GM13976 (cell line): ENCODE measurements around the gene LOXHD1.

Experiments
- DNase-seq: peaks from one replicate; pipeline ENCODE4 v3.0.0; 2012; ENCODE audit warnings: low spot score
- in situ Hi-C: fragments of 300-500 bp; cut with MboI; formaldehyde crosslinking; loops from one replicate; pipeline ENCODE4 v1.12.0; 2022; ENCODE audit warnings: low sequenced_read_pairs, mixed read lengths, inconsistent platforms; ENCODE audit not compliant: unreplicated experiment
- TF ChIP-seq, protein P1 (sequence below): IDR thresholded peaks from 2 replicates; pipeline ENCODE4 v1.5.1; 2012; ENCODE audit warnings: borderline replicate concordance, mild to moderate bottlenecking; ENCODE audit not compliant: insufficient read depth; ENCODE audit errors: extremely low read depth, missing control alignments, control extremely low read depth

Gene LOXHD1

DNA sequence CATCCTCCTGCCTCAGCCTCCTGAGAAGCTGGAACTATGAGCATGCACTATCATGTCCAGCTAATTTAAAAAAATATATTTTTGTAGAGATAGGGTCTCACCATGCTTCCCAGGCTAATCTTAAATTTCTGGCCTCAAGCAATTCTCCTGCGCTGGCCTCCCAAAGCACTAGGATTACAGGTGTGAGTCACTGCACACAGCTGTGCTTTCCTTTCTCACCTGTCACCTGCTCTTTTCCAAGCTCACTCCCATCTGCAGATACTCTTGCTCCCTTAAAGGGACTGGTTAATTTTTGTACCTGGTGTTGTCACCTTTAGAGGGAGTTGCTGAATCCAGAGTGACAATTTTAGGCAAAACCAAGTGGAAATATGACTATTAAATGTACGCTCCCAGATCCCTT is 178.2 kb downstream of the LOXHD1 start:
- in situ Hi-C loops: loop anchor here (25.0 kb wide), 1 partner anchor 191 kb away; no protein-coding TSS in a partner anchor
- DNase-seq: no peak
- TF ChIP-seq, protein P1, sequence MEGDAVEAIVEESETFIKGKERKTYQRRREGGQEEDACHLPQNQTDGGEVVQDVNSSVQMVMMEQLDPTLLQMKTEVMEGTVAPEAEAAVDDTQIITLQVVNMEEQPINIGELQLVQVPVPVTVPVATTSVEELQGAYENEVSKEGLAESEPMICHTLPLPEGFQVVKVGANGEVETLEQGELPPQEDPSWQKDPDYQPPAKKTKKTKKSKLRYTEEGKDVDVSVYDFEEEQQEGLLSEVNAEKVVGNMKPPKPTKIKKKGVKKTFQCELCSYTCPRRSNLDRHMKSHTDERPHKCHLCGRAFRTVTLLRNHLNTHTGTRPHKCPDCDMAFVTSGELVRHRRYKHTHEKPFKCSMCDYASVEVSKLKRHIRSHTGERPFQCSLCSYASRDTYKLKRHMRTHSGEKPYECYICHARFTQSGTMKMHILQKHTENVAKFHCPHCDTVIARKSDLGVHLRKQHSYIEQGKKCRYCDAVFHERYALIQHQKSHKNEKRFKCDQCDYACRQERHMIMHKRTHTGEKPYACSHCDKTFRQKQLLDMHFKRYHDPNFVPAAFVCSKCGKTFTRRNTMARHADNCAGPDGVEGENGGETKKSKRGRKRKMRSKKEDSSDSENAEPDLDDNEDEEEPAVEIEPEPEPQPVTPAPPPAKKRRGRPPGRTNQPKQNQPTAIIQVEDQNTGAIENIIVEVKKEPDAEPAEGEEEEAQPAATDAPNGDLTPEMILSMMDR: no peak

DNA sequence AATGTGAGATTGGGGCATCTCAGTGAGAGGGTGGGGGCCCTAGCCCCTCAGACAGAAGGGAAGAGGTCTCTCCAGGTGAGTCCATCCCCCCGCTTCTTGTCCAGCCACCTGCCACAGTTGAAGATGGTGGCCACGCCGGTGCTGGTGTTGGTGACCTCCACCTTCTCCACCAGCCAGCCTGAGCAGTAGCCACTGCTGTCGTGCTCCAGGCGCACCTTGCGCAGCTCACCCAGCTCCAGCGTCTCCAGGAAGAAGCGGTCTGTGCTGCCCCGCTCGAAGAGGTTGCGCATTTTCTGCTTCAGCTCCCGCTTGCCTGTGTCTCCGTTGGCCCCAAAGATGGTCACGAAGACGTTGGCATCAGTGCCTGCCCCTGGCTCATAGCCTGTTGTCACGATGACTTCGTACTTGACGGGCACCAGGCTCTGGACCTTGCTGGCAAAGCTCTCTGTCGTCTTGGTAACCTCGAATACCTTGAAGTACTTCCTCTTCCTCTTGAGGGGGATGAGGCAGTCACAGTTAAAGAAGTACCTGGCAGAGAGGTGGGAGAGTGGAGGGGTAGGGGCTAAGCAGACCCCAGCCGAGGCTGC is 179.5 kb downstream of the LOXHD1 start:
- in situ Hi-C loops: loop anchor here (25.0 kb wide), 1 partner anchor 190 kb away; no protein-coding TSS in a partner anchor
- no peak for DNase-seq
- TF ChIP-seq, protein P1: no peak

DNA sequence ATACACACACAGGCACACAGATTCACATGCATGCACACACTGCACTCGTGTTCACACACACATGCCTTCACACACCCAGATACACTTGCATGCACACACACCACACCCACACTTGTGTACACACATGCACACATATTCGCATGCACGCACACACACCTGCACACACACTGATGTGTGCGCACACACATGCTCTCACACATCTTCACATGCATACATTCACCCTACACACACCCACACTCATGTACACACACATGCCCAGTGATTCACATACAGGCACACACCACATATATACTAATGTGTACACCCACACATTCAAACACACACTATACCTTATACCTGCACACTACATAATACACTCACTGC is 181.6 kb downstream of the LOXHD1 start:
- in situ Hi-C loops: loop anchor here (25.0 kb wide), 1 partner anchor 188 kb away; no protein-coding TSS in a partner anchor
- no peak for DNase-seq

DNA sequence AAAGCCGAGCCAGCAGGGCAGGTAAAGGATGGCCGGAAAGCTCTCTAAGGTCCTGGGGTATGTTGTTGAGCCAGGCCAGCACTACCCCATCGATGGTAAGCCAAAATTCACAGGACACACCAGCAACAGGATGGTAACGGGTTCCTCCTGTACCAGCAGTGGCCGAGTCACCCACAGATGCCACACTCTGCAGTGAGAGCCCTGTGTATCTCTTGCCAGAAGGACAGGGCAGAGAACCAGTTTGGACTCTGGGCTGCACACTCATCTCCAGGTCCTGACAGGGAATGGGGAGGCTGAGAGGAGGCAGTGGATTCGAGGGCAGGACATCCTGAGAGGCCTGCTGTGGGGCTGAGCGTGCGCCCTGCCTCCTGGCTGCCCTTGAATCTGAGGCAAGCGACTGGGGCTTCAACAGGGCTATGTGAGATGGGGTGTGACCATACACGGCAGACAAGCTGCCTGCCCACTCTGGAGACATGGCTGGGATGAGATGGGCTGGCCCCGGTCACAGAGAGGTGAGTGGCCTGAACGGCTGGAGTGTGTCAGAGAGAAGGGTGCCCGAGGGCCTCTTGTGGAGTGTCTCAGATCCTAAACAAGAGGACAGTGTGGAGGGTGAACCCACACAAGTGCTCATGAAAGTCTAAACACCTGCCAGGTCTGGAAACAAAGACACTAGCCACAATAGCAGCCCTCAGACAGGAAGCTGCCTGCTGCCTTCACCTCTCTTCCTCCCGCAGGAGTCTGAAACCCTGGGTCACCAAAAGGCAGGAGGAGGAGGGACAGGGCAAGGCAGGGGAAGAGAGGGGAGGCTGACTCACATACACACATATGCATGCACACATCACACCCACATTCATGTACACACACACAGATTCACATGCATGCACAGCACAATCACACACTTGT is 182.3 kb downstream of the LOXHD1 start:
- TF ChIP-seq, protein P1: no peak
- no peak for DNase-seq
- in situ Hi-C loops: loop anchor here (25.0 kb wide), 1 partner anchor 187 kb away; no protein-coding TSS in a partner anchor

More for the DNA sequence above, 181.6 kb downstream of the LOXHD1 start:
- TF ChIP-seq, protein P1: no peak

DNA sequence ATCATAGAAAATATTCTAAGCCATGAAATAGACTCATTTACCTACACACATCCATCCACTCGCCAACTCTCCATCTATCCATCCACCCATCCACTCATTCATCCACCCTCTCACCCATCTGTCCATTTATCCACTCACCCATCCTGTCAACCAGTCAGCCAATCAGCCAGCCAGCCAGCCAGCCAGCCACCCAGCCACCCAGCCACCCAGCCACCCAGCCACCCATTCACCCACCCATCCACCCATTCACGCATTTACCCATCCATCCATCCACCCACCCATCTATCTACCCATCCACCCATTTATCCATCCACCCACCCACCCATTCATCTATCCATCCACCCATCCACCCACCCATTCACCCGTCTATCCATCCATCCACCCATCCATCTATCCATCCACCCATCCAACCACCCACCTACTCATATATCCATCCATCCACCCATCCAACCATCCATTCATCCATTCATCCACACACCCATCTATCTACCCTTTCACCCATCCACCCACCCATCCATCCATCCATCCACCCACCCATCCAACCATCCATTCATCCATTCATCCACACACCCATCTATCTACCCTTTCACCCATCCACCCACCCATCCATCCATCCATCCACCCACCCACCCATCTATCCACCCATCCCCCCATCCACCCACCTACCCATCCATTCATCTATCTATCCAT is 185.1 kb downstream of the LOXHD1 start:
- no peak for DNase-seq
- TF ChIP-seq, protein P1: no peak
- in situ Hi-C loops: no loop called here

DNA sequence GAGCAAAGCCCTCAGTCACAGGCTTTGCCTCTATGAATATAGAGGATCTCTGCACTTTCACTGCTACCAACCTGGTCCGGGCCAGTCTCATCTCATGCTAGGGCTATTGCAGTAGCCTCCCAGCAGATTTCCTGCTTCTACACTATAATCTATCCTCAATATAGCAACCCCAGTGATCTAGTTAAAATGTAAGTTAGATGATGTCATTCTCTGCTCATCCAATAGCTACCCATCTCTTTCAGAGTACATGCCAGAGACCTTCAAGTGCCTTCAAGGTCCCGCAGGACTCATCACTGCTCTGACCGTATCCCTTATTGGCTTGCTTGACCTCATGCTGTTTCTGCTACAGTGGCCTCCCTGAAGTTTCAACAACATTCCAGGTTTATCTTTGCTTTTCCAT is 186.3 kb downstream of the LOXHD1 start:
- TF ChIP-seq, protein P1: no peak
- DNase-seq: no peak
- in situ Hi-C loops: no loop called here
